ENCODE measurements around the gene CCL18.
"Not testable (repeated sequence)": the region's sequence is repeated elsewhere in the genome, so short reads cannot be mapped to it uniquely, and the experiment has no call there.

Gene CCL18

DNA sequence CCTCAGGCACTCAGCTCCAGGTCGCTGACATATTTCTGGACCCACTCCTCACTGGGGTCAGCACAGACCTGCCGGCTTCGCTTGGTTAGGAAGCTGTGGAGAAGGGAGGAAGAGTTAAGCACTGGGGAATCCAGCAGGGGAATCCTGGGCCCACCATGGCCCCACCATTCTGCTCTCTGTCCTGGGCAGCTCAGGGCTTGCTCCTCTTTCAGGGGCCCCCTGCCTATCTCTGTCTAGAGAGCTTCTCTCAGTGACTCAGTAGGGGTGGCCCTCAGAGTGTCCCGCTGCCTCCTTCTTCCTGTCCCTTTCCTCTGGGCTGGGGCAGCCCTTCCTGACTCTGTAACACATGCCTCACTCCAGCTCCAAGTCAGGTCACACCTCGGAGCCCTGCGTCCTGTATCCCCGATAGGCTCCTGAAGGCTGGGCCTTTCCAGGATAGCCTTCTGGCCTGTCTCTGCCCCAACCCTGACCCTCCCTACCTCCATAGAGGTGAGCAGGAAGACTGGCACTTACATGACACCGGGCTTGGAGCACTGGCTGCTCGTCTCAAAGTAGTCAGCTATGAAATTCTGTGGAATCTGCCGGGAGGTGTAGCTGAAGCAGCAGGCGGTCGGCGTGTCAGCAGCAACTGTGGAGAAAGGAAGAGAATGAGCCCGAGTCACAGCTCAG lies 24.7 kb downstream of the CCL18 start:
- TF ChIP-seq, protein P1, sequence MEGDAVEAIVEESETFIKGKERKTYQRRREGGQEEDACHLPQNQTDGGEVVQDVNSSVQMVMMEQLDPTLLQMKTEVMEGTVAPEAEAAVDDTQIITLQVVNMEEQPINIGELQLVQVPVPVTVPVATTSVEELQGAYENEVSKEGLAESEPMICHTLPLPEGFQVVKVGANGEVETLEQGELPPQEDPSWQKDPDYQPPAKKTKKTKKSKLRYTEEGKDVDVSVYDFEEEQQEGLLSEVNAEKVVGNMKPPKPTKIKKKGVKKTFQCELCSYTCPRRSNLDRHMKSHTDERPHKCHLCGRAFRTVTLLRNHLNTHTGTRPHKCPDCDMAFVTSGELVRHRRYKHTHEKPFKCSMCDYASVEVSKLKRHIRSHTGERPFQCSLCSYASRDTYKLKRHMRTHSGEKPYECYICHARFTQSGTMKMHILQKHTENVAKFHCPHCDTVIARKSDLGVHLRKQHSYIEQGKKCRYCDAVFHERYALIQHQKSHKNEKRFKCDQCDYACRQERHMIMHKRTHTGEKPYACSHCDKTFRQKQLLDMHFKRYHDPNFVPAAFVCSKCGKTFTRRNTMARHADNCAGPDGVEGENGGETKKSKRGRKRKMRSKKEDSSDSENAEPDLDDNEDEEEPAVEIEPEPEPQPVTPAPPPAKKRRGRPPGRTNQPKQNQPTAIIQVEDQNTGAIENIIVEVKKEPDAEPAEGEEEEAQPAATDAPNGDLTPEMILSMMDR (IDR thresholded peaks at IDR 0.05; ENCODE audit: low read depth, low read length, missing control alignments), result no peak
- no peak overlapping the region for H3K4me3 ChIP-seq (ENCODE audit: low read depth, low read length)
- in situ Hi-C loops (cut with HindIII; ENCODE audit: low sequenced_read_pairs), result loop anchor here (25.0 kb wide), 1 partner anchor 398 kb away; the partner anchor contains the start of gene ZNHIT3
- no peak for DNase-seq (ENCODE audit: low read depth)

DNA sequence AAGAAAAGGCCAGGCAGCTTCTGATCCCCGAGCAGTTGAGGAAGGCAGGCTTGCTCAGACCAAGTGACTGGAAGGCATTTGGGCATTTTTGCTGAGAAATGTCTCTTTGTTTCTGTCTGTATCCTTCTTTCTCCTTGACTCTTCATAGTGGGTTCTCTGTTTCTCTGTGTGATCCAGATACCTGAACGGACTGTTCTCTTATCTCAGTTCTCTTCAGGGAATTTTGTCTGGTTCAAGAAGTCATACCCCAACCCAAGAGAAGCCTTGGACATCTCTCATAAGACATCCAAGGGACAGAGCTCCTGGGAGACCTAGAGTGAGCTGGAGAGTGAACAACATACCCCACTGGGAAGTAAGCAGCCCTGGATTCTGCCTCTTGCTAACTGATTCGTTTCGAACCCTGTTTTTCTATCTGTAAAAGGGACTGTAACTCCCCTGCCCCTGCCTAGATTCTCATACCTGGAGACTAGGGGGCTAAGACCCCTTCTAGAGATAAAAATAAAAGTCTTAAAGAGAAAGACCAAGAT lies 25.3 kb downstream of the CCL18 start:
- in situ Hi-C loops (cut with HindIII; ENCODE audit: low sequenced_read_pairs), result loop anchor here (25.0 kb wide), 1 partner anchor 398 kb away; the partner anchor contains the start of gene ZNHIT3
- TF ChIP-seq, protein P1 (IDR thresholded peaks at IDR 0.05; ENCODE audit: low read depth, low read length, missing control alignments), result no peak
- no peak overlapping the region for H3K4me3 ChIP-seq (ENCODE audit: low read depth, low read length)
- no peak for DNase-seq (ENCODE audit: low read depth)

DNA sequence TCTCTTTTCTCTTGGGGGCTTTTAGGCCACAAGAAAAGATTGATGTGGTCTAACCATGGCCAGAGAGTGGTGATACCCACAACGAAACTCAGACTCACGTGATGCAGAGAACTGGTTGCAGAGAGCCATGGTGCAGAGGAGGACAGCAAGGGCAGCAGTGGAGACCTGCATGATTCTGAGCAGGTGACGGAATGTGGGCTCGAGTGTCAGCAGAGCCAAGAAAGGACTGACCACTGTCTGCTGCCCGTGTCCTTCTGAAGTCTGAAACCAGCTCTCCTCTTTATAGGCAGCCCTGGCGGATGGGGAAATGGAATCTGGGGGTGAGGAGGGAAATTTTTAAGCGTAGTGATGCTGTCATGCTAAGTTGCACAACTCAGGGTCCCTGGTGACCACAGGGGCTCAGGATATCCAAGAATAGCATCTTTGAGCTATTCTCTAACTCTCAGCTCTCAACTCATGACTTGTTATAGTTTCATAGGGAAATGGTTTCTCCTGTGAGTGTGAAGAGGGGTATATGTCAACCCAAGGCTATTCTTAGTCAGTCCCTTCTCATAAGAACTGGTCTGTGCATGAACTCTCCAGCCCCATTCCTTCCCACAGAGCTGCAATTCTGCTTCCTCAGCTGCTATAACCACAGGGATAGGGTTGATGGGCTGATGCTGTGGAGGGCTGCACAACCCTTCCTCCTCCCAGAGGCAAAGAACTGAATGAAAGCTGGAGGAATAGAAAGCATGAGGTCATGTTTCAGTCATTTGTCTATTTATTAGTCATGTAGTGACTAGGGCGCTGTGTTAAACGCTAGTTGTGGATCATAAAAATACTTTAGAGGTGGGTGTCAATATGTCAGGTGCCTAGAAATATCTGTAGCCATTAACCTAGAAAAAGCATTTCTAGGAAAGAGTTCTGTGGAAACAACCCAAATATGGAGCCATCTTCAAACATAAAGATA lies 26.1 kb downstream of the CCL18 start, which contains the start of gene CCL3:
TSS of gene CCL3 (minus strand) at position 256 of the 949 bp plus-strand sequence. CDS start at position 171, 85 bp downstream.
- TF ChIP-seq, protein P1 (IDR thresholded peaks at IDR 0.05; ENCODE audit: low read depth, low read length, missing control alignments), result no peak
- in situ Hi-C loops (cut with HindIII; ENCODE audit: low sequenced_read_pairs), result loop anchor here (25.0 kb wide), 1 partner anchor 397 kb away; the partner anchor contains the start of gene ZNHIT3

DNA sequence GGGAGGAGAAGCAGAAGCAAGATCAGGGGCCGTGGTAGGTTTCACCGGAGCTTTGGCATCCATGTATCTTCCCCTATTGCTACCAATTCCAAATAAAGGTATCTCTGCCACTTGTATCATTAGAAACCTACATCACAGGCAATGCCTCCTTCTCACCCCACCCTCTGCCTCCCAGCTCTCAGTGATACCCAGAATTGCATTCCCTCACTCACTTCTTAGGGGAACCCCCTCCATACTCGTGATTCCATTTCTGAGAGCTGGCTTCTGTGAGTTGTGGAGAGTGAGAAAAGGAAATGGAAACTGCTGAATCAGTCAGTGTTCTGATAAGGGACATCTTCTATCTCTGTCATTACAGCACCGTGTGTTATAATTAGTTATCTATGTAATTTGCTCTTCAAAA lies 28.2 kb downstream of the CCL18 start:
- no peak for DNase-seq (ENCODE audit: low read depth)
- no peak overlapping the region for H3K4me3 ChIP-seq (ENCODE audit: low read depth, low read length)
- TF ChIP-seq, protein P1 (IDR thresholded peaks at IDR 0.05; ENCODE audit: low read depth, low read length, missing control alignments), result no peak
- in situ Hi-C loops (cut with HindIII; ENCODE audit: low sequenced_read_pairs), result loop anchor here (25.0 kb wide), 1 partner anchor 395 kb away; the partner anchor contains the start of gene ZNHIT3

More for the DNA sequence above, 26.1 kb downstream of the CCL18 start, which contains the start of gene CCL3:
- DNase-seq (ENCODE audit: low read depth), result no peak
- H3K4me3 ChIP-seq (ENCODE audit: low read depth, low read length), result no peak within 1 kb of the TSS

DNA sequence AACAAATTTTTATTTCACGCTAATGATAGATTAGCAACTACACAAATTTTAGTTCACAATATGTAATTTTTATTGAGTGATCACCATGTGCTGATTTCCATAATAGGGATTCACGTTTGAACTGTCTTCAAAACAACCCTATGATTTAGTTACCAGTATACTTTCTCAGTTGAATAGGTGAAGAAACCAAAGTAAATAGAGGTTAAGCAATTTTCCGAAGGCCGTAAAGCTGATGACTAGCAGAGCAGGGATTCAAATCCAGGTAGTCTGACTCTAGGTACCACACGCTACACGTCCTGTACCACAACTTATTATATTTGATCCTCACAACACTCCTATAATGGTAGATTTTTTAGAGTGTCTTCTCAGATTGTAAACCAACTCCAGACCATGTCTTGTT lies 28.6 kb downstream of the CCL18 start:
- DNase-seq (ENCODE audit: low read depth); H3K4me3 ChIP-seq (ENCODE audit: low read depth, low read length): not testable (repeated sequence)
- in situ Hi-C loops (cut with HindIII; ENCODE audit: low sequenced_read_pairs), result loop anchor here (25.0 kb wide), 1 partner anchor 395 kb away; the partner anchor contains the start of gene ZNHIT3

DNA sequence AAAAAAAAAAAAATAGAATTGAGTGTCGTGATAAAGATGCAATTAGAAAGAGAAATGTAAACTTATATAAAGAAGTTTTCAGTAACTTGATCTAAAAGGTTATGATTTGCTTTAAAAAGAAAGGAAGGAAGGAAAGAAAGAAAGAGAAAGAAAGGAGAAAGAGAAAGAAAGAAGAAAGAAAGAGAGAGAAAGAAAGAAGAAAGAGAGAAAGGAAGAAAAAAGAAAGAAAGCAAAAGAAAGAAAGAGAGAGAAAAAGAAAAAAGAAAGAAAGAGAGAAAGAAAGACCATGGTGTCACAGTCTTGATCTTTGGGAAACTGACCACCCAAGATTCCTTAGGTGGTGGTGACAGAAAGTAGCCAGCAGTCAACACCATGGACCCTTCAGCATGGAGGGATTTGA lies 30.2 kb downstream of the CCL18 start:
- DNase-seq (ENCODE audit: low read depth), result no peak
- in situ Hi-C loops (cut with HindIII; ENCODE audit: low sequenced_read_pairs), result loop anchor here (25.0 kb wide), 1 partner anchor 393 kb away; the partner anchor contains the start of gene ZNHIT3
- no peak overlapping the region for H3K4me3 ChIP-seq (ENCODE audit: low read depth, low read length)
- TF ChIP-seq, protein P1 (IDR thresholded peaks at IDR 0.05; ENCODE audit: low read depth, low read length, missing control alignments), result no peak

Measured in astrocyte of the cerebellum (primary cell).